Psoas muscle (tissue), 8 donors: ENCODE measurements around the gene TMEM243. TPM values are rescaled to one million over a fixed set of nuclear protein-coding genes. Genes with fewer than 3 reads are reported as not detected.

Source experiments
- ATAC-seq, 4 donors: fragments of 200-7000 bp; cut with Tn5 transposase; one replicate each; pipeline ENCODE4 v1.9.1; 2020; ENCODE audit warnings: moderate library complexity in 3 of 4, mild to moderate bottlenecking in 2 of 4
- DNase-seq, 2 donors: peaks; one replicate each; pipeline ENCODE4 v3.0.0-alpha.2; 2020
- H3K27ac ChIP-seq: fragments of 200-600 bp; one replicate; pipeline ENCODE4 v1.8.0; 2022
- H3K27me3 ChIP-seq, 3 donors: fragments of 200-600 bp in 1 of 3; one replicate each; pipeline versions ENCODE4 v1.6.1 to v1.8.0; 2013 to 2022; ENCODE audit warnings: low read length in 2 of 3, mild to moderate bottlenecking in 2 of 3, moderate library complexity in 1 of 3; ENCODE audit not compliant: insufficient read depth in 3 of 3
- H3K36me3 ChIP-seq, 2 donors: fragments of 200-600 bp in 1 of 2; one replicate each; pipeline versions ENCODE4 v1.6.1 to v1.8.0; 2013 to 2022; ENCODE audit warnings: low read depth in 1 of 2, mild to moderate bottlenecking in 1 of 2, moderate library complexity in 1 of 2; ENCODE audit not compliant: insufficient read depth in 1 of 2
- H3K4me1 ChIP-seq: fragments of 200-600 bp; one replicate; pipeline ENCODE4 v1.8.0; 2022
- H3K4me3 ChIP-seq: fragments of 200-600 bp; one replicate; pipeline ENCODE4 v1.8.0; 2022; ENCODE audit warnings: mild to moderate bottlenecking
- H3K9me3 ChIP-seq: fragments of 200-600 bp; one replicate; pipeline ENCODE4 v1.8.0; 2022
- WGBS, 3 donors: extraction: QIAGEN DNeasy Blood & Tissue Kit; methylation state at CpG; one replicate each; pipeline versions ENCODE4 v1.1.6 to v1.1.7; 2013; 5-methylcytosine and 5-hydroxymethylcytosine counted together
- intact Hi-C, 2 donors: fragments of 100-400 bp; cut with DNase I; formaldehyde crosslinking; loops; one replicate each; pipeline versions ENCODE4 v1.11.0 to v1.14.2; 2022
- polyA plus RNA-seq, 3 donors: library from polyadenylated mRNA; stranded (reverse); fragments of 200-250 nt; gene quantifications; one replicate each; pipeline ENCODE4 v1.2.3, GENCODE V29; 2013
- total RNA-seq, 4 donors: library from RNA; stranded (reverse); fragmentation: NEBNext Ultra II Directional in 2 of 4; extraction: Animal tissue kit (Norgen Biotek cat#: 25700) in 2 of 4; gene quantifications; one replicate each; pipeline versions ENCODE4 v1.2.1 to v1.2.4, GENCODE V29; 2021 to 2023
- TF ChIP-seq, protein P1 (sequence below): fragments of 200-600 bp; IDR thresholded peaks from one replicate; pipeline ENCODE4 v1.8.0; 2022; ENCODE audit warnings: antibody characterized with exemption
- donor health status: healthy with polysubstance abuse.
- donor health status: DM: no; HTN: no; CAD: no; lungs with moderate emphysema.
- donor health status: Bipolar disorder and iron deficiency.
- donor health status: healthy.
- donor health status: DM: yes; HTN: yes; CAD: no.
- donor health status: DM: no; HTN: no; CAD: no.
- donor health status: DM: no; HTN: no; CAD: no.
- donor health status: DM: yes; HTN: yes; CAD: no.

The TMEM243 gene
- total and polyA plus RNA-seq, 7 donors, result 2.3 to 3.6 (median 2.6) TPM

DNA sequence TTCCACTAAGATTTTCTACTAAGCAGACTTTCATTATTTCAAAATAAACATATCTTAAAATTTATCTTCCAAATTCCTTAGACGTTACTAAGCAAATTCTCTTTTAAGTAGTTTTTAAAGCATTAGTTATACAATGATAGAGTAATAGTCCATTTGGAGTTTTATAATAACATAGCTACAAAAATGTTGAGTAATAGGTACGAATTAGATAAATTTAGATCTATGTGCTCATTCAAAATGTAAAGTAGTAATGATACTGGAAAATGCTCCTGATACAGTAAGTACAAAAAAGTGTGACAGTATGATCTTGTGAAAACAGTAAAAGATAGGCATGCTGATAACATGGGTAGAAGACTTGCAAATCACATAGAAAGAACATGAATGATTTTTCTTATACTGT, 62.8 kb downstream of the TMEM243 start:
- H3K4me3 ChIP-seq, result peak overlapping the region; percentile 78
- no peaks in the 10 kb centered on the region for H3K9me3 ChIP-seq
- H3K27ac ChIP-seq, result no peak overlapping the region
- 63 to 78% (median 65%) methylated on average over 2 of the region's 2 CpGs for WGBS, 3 donors
- TF ChIP-seq, protein P1, sequence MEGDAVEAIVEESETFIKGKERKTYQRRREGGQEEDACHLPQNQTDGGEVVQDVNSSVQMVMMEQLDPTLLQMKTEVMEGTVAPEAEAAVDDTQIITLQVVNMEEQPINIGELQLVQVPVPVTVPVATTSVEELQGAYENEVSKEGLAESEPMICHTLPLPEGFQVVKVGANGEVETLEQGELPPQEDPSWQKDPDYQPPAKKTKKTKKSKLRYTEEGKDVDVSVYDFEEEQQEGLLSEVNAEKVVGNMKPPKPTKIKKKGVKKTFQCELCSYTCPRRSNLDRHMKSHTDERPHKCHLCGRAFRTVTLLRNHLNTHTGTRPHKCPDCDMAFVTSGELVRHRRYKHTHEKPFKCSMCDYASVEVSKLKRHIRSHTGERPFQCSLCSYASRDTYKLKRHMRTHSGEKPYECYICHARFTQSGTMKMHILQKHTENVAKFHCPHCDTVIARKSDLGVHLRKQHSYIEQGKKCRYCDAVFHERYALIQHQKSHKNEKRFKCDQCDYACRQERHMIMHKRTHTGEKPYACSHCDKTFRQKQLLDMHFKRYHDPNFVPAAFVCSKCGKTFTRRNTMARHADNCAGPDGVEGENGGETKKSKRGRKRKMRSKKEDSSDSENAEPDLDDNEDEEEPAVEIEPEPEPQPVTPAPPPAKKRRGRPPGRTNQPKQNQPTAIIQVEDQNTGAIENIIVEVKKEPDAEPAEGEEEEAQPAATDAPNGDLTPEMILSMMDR, result no peak
- H3K36me3 ChIP-seq, result no peaks in the 10 kb centered on the region
- no peaks in the 10 kb centered on the region for H3K27me3 ChIP-seq
- DNase-seq (no peak), ATAC-seq (no peak)
- peaks cover 47% of the 10 kb centered on the region for H3K4me1 ChIP-seq
- intact Hi-C loops, result loop anchor here in 1 of 2 donors (5.0 kb wide), 1 partner anchor 46 kb away; no protein-coding TSS in a partner anchor

DNA sequence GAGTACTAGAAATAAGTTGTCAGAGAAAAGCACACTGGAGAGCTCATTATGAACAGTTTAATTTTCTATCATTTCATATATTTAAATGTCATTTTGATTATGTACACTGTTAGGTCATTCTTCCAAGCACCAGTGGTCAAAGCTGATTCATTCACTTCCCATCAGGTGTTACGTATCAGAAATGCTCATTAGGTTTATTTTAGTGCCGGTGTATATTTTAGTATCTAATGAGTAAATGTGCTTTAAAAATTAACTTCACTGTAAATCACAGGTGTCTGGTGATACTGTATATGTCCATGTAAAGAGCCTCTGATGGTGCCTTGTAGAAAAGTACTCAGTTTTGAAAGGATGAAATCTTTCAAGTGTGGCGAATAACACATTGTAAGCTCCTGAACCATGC, 63.7 kb downstream of the TMEM243 start:
- Histone ChIP-seq H3K27me3 (no peaks in the 10 kb centered on the region), H3K36me3 (no peaks in the 10 kb centered on the region), H3K27ac (no peak overlapping the region), H3K4me1 (peaks cover 55% of the 10 kb centered on the region), H3K9me3 (no peaks in the 10 kb centered on the region), H3K4me3 (peak overlapping the region; percentile 78)
- DNase-seq (no peak), ATAC-seq (no peak)
- TF ChIP-seq, protein P1, result no peak
- intact Hi-C loops, result loop anchor here in 1 of 2 donors (5.0 kb wide), 1 partner anchor 47 kb away; no protein-coding TSS in a partner anchor
- 49 to 72% (median 61%) methylated on average over 3 of the region's 3 CpGs for WGBS, 3 donors

- 37 to 43% (median 39%) methylated on average over 3 of the region's 3 CpGs for WGBS, 3 donors
- peaks cover 54% of the 10 kb centered on the region for H3K4me1 ChIP-seq
- H3K27ac ChIP-seq, result peak overlapping the region; percentile 96
- no peak for DNase-seq
- no peaks in the 10 kb centered on the region for H3K27me3 ChIP-seq
- peak overlapping the region; percentile 78 for H3K4me3 ChIP-seq
- H3K36me3 ChIP-seq, result no peaks in the 10 kb centered on the region
- intact Hi-C loops, result loop anchor here in 1 of 2 donors (5.0 kb wide), 1 partner anchor 97 kb away; the partner anchor contains the start of gene ELAPOR2
- ATAC-seq, result no peak
- TF ChIP-seq, protein P1, result no peak
- no peaks in the 10 kb centered on the region for H3K9me3 ChIP-seq
Measured at GRCh38 chr7:87154569-87154968, 65.0 kb downstream of the TMEM243 start.

DNA sequence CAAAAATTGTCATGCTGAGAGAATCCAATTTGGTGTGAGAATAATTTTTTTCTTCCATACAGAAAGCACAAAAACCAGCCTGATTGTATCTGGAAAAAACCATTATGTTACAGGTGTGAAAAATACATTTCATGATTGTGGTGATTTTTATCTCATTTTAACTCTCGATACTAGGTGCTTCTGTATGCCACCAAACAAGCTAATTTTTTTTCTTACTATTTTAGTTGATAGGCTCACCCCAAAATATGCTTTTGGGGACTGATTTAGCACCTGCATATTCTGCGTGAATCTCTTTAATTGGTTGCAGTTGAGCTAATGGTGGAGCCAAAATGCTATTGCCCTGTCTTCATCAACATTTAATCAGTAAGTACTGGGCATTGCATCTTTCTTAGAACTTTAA, 65.4 kb downstream of the TMEM243 start:
- WGBS, 3 donors, result 26 to 38% (median 35%) methylated on average over 2 of the region's 2 CpGs
- H3K27ac ChIP-seq, result peak overlapping the region; percentile 96
- peak overlapping the region; percentile 78 for H3K4me3 ChIP-seq
- intact Hi-C loops, result loop anchor here in 1 of 2 donors (5.0 kb wide), 1 partner anchor 97 kb away; the partner anchor contains the start of gene ELAPOR2
- H3K4me1 ChIP-seq, result peaks cover 50% of the 10 kb centered on the region
- ATAC-seq (no peak), DNase-seq (no peak)
- H3K27me3 ChIP-seq, result no peaks in the 10 kb centered on the region
- no peaks in the 10 kb centered on the region for H3K9me3 ChIP-seq
- TF ChIP-seq, protein P1, result no peak
- no peaks in the 10 kb centered on the region for H3K36me3 ChIP-seq
